ENCODE data around the gene ZNF106.

Gene ZNF106

DNA sequence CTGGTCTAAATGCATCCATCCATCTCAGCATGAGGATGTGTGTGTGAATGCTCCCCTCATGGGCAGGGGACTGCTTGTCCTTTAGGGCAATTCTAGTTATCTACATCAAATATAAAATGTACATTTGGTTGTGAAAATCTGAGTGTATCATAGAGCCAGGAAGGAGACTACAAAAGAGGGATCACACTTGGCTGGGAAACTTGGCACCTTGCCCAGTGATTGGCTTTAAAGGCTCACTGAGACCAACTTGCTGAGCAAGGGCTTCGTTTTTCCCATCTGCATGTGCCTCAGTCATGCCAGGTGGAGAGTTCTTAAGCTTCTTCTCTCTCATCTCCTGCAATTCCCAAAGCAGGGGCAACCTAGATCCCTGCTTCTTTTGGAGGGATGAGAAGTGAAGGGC, 126.4 kb downstream of the ZNF106 start:
- peak; percentile 31 for DNase-seq

DNA sequence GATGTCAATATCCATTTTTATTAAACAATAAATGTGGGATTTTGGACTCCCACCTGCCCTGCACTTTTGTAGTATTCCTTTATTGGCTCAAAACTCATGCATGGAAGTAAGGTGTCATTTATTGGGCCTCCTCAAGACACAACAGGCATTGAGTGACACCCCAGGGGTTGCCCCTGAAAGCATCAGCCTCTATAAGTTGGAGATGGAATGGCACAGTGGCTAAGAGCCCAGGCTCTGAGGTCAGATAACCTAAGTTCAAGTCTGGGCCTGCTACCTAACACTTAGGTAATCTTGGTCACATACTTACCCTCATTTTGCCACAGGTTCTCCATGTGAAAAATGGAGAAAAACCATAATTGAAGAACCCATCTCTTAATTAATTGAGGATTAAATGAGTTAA, 127.0 kb downstream of the ZNF106 start:
- DNase-seq, result no peak

DNA sequence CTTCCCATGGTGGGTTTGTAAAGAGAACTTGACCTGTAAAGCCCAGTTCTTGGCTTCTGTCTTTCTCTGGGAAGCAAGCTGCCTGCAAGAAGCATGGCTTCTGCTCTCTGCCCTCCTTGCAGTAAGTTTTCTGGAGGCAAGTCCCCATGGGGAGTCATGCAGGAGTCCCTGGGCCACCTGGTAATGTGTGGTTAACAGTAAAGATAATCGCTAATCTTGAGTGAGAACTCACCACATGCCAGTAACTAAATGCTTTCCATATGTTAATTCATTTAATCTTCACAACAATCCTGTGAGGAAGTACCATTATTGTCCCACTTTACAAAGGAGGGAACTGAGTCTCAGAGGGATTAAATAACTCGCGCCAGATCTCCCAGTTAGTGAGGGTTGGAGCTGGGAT, 127.5 kb downstream of the ZNF106 start:
- no peak for DNase-seq

Measured in DMS153 (cell line).